SK-N-SH (cell line): Measurements from ENCODE around the gene LCE1B. TPM values are rescaled to one million over a fixed set of nuclear protein-coding genes. Genes with fewer than 3 reads are reported as not detected.

Experiments used
- CTCF ChIA-PET: fragments of 300-600, 350-600 bp; formaldehyde crosslinking; extraction: SDS; loops from one replicate; lab custom pipeline; 2021; lab: Yijun Ruan, JAX
- POLR2A ChIA-PET: fragments of 350-600 bp; sonication (Branson Sonifier 250); formaldehyde crosslinking; extraction: SDS; loops from one replicate; lab custom pipeline; 2020; ENCODE audit warnings: antibody characterized with exemption, inconsistent platforms; lab: Yijun Ruan, JAX
- DNase-seq: peaks from one replicate; pipeline ENCODE4 v3.0.0; 2012
- H2AFZ ChIP-seq: fragments of 200-600 bp; sonication (generic); 2 replicates; pipeline ENCODE4 v1.8.1; 2016; ENCODE audit warnings: antibody characterized with exemption, mild to moderate bottlenecking, low read depth
- H3F3A ChIP-seq: fragments of 200-600 bp; sonication (generic); replicated peaks from 2 replicates; pipeline ENCODE3; 2016; ENCODE audit warnings: antibody characterized with exemption, mild to moderate bottlenecking; ENCODE audit not compliant: insufficient read depth
- H3K27ac ChIP-seq, 2 experiments: fragments of 200-500 bp in 1 of 2; fragments of 200-600 bp in 1 of 2; sonication (Bioruptor generic) in 1 of 2; sonication (generic), shearing (Covaris generic) in 1 of 2; 2 replicates each; pipeline versions ENCODE4 v1.5.1 to v1.6.1; 2014 to 2016; ENCODE audit warnings: low read depth in 2 of 2, inconsistent platforms in 1 of 2, low read length in 1 of 2, mild to moderate bottlenecking in 1 of 2, mixed read lengths in 1 of 2
- H3K27me3 ChIP-seq: fragments of 200-600 bp; sonication (generic), shearing (Covaris generic); 2 replicates; pipeline ENCODE4 v1.6.1; 2016; ENCODE audit warnings: mixed run types; ENCODE audit not compliant: insufficient read depth
- H3K36me3 ChIP-seq, 2 experiments: fragments of 200-500 bp in 1 of 2; fragments of 200-600 bp in 1 of 2; sonication (Bioruptor generic) in 1 of 2; sonication (generic) in 1 of 2; replicated peaks in 1 of 2; 2 replicates each; pipeline versions ENCODE3 to v1.5.1; 2014 to 2016; ENCODE audit warnings: low read length in 1 of 2, mild to moderate bottlenecking in 1 of 2; ENCODE audit not compliant: insufficient read depth in 2 of 2, control insufficient read depth in 1 of 2
- H3K4me1 ChIP-seq, 2 experiments: fragments of 200-500 bp in 1 of 2; fragments of 200-600 bp in 1 of 2; sonication (Bioruptor generic) in 1 of 2; sonication (generic), shearing (Covaris generic) in 1 of 2; 2 replicates each; pipeline versions ENCODE4 v1.5.1 to v1.6.1; 2014 to 2016; ENCODE audit warnings: low read depth in 1 of 2, low read length in 1 of 2, mixed run types in 1 of 2; ENCODE audit not compliant: insufficient read depth in 2 of 2, control insufficient read depth in 1 of 2
- H3K4me2 ChIP-seq: fragments of 200-600 bp; sonication (generic), shearing (Covaris generic); 2 replicates; pipeline ENCODE4 v1.6.1; 2017; ENCODE audit warnings: mixed run types
- H3K4me3 ChIP-seq, 2 experiments: fragments of 200-500 bp in 1 of 2; fragments of 200-600 bp in 1 of 2; sonication (Bioruptor generic) in 1 of 2; sonication (generic), shearing (Covaris generic) in 1 of 2; 2 replicates each; pipeline versions ENCODE4 v1.5.1 to v1.8.1; 2014 to 2016; ENCODE audit warnings: low read depth in 2 of 2, inconsistent platforms in 1 of 2, low read length in 1 of 2, mild to moderate bottlenecking in 1 of 2, mixed read lengths in 1 of 2, moderate library complexity in 1 of 2
- H3K79me2 ChIP-seq: fragments of 200-600 bp; sonication (generic); 2 replicates; pipeline ENCODE4 v1.8.1; 2017; ENCODE audit warnings: mild to moderate bottlenecking; ENCODE audit not compliant: insufficient read depth
- H3K9ac ChIP-seq: fragments of 200-600 bp; sonication (generic); 2 replicates; pipeline ENCODE4 v1.6.1; 2017; ENCODE audit warnings: mixed run types
- H3K9me2 ChIP-seq: fragments of 200-600 bp; sonication (generic); 2 replicates; pipeline ENCODE4 v1.6.1; 2017; ENCODE audit warnings: mixed run types
- H3K9me3 ChIP-seq: fragments of 200-600 bp; sonication (generic); 2 replicates; pipeline ENCODE4 v1.6.1; 2017; ENCODE audit warnings: mixed run types, mild to moderate bottlenecking, moderate library complexity
- H4K20me1 ChIP-seq: fragments of 200-600 bp; sonication (generic); 2 replicates; pipeline ENCODE4 v1.6.1; 2017; ENCODE audit warnings: mild to moderate bottlenecking, mixed run types; ENCODE audit not compliant: insufficient read depth
- CHD2 ChIP-seq: fragments of 150-350 bp; IDR thresholded peaks from 2 replicates; pipeline ENCODE4 v1.6.1; 2018; ENCODE audit warnings: low read length; ENCODE audit not compliant: partially characterized antibody
- CTCF ChIP-seq: fragments of 200-600 bp; sonication (generic); IDR thresholded peaks from 2 replicates; pipeline ENCODE4 v1.6.1; 2017; ENCODE audit warnings: antibody characterized with exemption, mild to moderate bottlenecking, moderate library complexity
- ELF1 ChIP-seq: IDR thresholded peaks from 2 replicates; pipeline ENCODE4 v1.4.0; 2012
- EP300 ChIP-seq, 2 experiments: IDR thresholded peaks; 2 replicates each; pipeline versions ENCODE4 v1.4.0 to v1.6.1; 2012; ENCODE audit warnings: borderline replicate concordance in 1 of 2, low read depth in 1 of 2, low read length in 1 of 2
- GABPA ChIP-seq: IDR thresholded peaks from 2 replicates; pipeline ENCODE4 v1.4.0; 2012; ENCODE audit warnings: low read depth, mild to moderate bottlenecking
- GATA2 ChIP-seq: sonication (generic); formaldehyde crosslinking; IDR thresholded peaks from 2 replicates; pipeline ENCODE4 v1.5.0; 2020; ENCODE audit warnings: mild to moderate bottlenecking, missing genetic modification reagents
- JUND ChIP-seq: IDR thresholded peaks from 2 replicates; pipeline ENCODE4 v1.4.0; 2012
- MXI1 ChIP-seq: IDR thresholded peaks from 2 replicates; pipeline ENCODE4 v1.6.1; 2012; ENCODE audit warnings: mild to moderate bottlenecking, low read depth, low read length, improper control_type of control experiment
- NFIC ChIP-seq: IDR thresholded peaks from 2 replicates; pipeline ENCODE4 v1.4.0; 2012; ENCODE audit warnings: borderline replicate concordance
- POLR2AphosphoS5 ChIP-seq: IDR thresholded peaks from 2 replicates; pipeline ENCODE4 v1.6.1; 2012; ENCODE audit warnings: low read depth, low read length
- RCOR1 ChIP-seq: fragments of 150-350 bp; IDR thresholded peaks from 2 replicates; pipeline ENCODE4 v1.6.1; 2017; ENCODE audit warnings: antibody characterized with exemption, low read length
- REST ChIP-seq: IDR thresholded peaks from 2 replicates; pipeline ENCODE4 v1.6.1; 2012; ENCODE audit warnings: mild to moderate bottlenecking, low read depth, low read length, moderate library complexity
- RFX5 ChIP-seq: IDR thresholded peaks from 2 replicates; pipeline ENCODE4 v1.6.1; 2012; ENCODE audit warnings: mild to moderate bottlenecking, improper control_type of control experiment, low read length
- YY1 ChIP-seq: IDR thresholded peaks from 2 replicates; pipeline ENCODE4 v1.4.0; 2012; ENCODE audit warnings: low read depth, mild to moderate bottlenecking
- WGBS: methylation state at CpG from one replicate; pipeline ENCODE4 v1.1.6; 2017; ENCODE audit warnings: low lambda C conversion rate; 5-methylcytosine and 5-hydroxymethylcytosine counted together
- polyA plus RNA-seq, 3 experiments: library from polyadenylated mRNA; depleted of rRNA; stranded (reverse); fragments of >200 nt; gene quantifications; 2 replicates each; pipeline ENCODE4 v1.2.3, GENCODE V29; 2012

Gene LCE1B
- polyA plus RNA-seq, 1 of the 3 experiments (the other 2 are of a cell fraction): not detected

- no peaks in the 10 kb centered on the region for H3K9me2 ChIP-seq
- H3F3A ChIP-seq: no peaks in the 10 kb centered on the region
- H3K9ac ChIP-seq: no peak overlapping the region
- POLR2A ChIA-PET: no interaction called here
- H3K79me2 ChIP-seq: no peaks in the 10 kb centered on the region
- WGBS: 0% methylated on average over 3 of the region's 11 CpGs
- H3K4me3 ChIP-seq: no peak overlapping the region
- CTCF ChIA-PET: interaction anchor here (1.1 to 1.5 kb wide), 2 partner anchors 9 to 93 kb away, joined by 3 read pairs; no protein-coding TSS in a partner anchor
- H3K36me3 ChIP-seq: no peaks in the 10 kb centered on the region
- TF ChIP-seq POLR2AphosphoS5: no peak
- TF ChIP-seq GATA2: no peak
- TF ChIP-seq YY1: no peak
- no peak for TF ChIP-seq MXI1
- no peak for TF ChIP-seq GABPA
- TF ChIP-seq JUND: no peak
- no peak for TF ChIP-seq NFIC
- no peak for TF ChIP-seq EP300 (IDR thresholded peaks at IDR 0.05; ENCODE audit: borderline replicate concordance in 1 of 2, low read depth in 1 of 2, low read length in 1 of 2)
- TF ChIP-seq RFX5: no peak
- TF ChIP-seq RCOR1: no peak
- TF ChIP-seq CHD2: no peak
- TF ChIP-seq ELF1: no peak
- no peak for TF ChIP-seq CTCF
- TF ChIP-seq, all 33 proteins: peak for 0
- H3K27ac ChIP-seq: no peak overlapping the region
- no peak overlapping the region for H3K4me2 ChIP-seq
- no peaks in the 10 kb centered on the region for H4K20me1 ChIP-seq
- no peak overlapping the region for H2AFZ ChIP-seq
- peaks cover 10% of the 10 kb centered on the region; the same call in 1 of the 2 replicates for H3K27me3 ChIP-seq
- no peaks in the 10 kb centered on the region for H3K4me1 ChIP-seq
- DNase-seq: no peak
- no peaks in the 10 kb centered on the region for H3K9me3 ChIP-seq
Observed at GRCh38 chr1:152776361-152776760, 35.4 kb upstream of the LCE1B start.

GRCh38 chr1:152777510-152778137 is 34.1 kb upstream of the LCE1B start:
- no peaks in the 10 kb centered on the region for H3K36me3 ChIP-seq
- 4% methylated on average over 4 of the region's 4 CpGs for WGBS
- no peaks in the 10 kb centered on the region for H3F3A ChIP-seq
- POLR2A ChIA-PET: no interaction called here
- no peak overlapping the region for H3K9ac ChIP-seq
- H3K9me2 ChIP-seq: no peaks in the 10 kb centered on the region
- no peak overlapping the region for H3K4me2 ChIP-seq
- H3K9me3 ChIP-seq: no peaks in the 10 kb centered on the region
- DNase-seq: peak; percentile 35
- H4K20me1 ChIP-seq: no peaks in the 10 kb centered on the region
- TF ChIP-seq CTCF (peak; percentile 36), REST (no peak)
- TF ChIP-seq, all 33 proteins: peak for 1
- Histone ChIP-seq H3K27me3 (peaks cover 10% of the 10 kb centered on the region; the same call in 1 of the 2 replicates), H3K4me3 (no peak overlapping the region; a peak in 1 of 4 replicates), H3K4me1 (no peaks in the 10 kb centered on the region), H3K79me2 (no peaks in the 10 kb centered on the region), H2AFZ (no peak overlapping the region), H3K27ac (no peak overlapping the region)
- CTCF ChIA-PET: interaction anchor here (0.8 to 1.6 kb wide), 5 partner anchors 9 to 91 kb away, joined by 3 to 10 read pairs (median 3); partner anchors contain the start of gene LCE1E
